ENCODE data around the gene KRTAP1-1. TPM values are rescaled to one million over a fixed set of nuclear protein-coding genes. Genes with fewer than 3 reads are reported as not detected.

Gene KRTAP1-1
- total and polyA plus RNA-seq, 2 of the 8 experiments (the other 6 are each of a cell fraction or from before 2014, with no cell fraction given) = not detected

DNA sequence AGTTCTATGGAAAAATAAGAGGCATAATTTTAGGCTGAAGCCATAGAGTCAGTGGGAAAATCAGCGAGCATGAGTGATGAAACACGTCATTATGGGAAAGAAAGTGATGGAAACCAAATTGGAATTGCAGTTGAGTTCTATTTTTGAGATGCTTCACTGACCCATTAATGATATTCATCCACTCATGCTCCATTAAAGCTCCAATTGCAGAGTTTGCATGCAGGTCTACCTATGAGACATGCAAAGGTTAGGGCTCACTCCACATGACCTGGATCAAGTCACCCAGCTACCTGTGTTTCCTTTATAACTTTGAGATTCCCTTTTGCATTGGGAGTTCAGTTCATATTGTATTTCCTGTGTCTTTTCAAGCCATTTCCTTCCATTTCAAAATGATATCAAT lies 32.4 kb upstream of the KRTAP1-1 start (continued):
- TF ChIP-seq, protein P1, sequence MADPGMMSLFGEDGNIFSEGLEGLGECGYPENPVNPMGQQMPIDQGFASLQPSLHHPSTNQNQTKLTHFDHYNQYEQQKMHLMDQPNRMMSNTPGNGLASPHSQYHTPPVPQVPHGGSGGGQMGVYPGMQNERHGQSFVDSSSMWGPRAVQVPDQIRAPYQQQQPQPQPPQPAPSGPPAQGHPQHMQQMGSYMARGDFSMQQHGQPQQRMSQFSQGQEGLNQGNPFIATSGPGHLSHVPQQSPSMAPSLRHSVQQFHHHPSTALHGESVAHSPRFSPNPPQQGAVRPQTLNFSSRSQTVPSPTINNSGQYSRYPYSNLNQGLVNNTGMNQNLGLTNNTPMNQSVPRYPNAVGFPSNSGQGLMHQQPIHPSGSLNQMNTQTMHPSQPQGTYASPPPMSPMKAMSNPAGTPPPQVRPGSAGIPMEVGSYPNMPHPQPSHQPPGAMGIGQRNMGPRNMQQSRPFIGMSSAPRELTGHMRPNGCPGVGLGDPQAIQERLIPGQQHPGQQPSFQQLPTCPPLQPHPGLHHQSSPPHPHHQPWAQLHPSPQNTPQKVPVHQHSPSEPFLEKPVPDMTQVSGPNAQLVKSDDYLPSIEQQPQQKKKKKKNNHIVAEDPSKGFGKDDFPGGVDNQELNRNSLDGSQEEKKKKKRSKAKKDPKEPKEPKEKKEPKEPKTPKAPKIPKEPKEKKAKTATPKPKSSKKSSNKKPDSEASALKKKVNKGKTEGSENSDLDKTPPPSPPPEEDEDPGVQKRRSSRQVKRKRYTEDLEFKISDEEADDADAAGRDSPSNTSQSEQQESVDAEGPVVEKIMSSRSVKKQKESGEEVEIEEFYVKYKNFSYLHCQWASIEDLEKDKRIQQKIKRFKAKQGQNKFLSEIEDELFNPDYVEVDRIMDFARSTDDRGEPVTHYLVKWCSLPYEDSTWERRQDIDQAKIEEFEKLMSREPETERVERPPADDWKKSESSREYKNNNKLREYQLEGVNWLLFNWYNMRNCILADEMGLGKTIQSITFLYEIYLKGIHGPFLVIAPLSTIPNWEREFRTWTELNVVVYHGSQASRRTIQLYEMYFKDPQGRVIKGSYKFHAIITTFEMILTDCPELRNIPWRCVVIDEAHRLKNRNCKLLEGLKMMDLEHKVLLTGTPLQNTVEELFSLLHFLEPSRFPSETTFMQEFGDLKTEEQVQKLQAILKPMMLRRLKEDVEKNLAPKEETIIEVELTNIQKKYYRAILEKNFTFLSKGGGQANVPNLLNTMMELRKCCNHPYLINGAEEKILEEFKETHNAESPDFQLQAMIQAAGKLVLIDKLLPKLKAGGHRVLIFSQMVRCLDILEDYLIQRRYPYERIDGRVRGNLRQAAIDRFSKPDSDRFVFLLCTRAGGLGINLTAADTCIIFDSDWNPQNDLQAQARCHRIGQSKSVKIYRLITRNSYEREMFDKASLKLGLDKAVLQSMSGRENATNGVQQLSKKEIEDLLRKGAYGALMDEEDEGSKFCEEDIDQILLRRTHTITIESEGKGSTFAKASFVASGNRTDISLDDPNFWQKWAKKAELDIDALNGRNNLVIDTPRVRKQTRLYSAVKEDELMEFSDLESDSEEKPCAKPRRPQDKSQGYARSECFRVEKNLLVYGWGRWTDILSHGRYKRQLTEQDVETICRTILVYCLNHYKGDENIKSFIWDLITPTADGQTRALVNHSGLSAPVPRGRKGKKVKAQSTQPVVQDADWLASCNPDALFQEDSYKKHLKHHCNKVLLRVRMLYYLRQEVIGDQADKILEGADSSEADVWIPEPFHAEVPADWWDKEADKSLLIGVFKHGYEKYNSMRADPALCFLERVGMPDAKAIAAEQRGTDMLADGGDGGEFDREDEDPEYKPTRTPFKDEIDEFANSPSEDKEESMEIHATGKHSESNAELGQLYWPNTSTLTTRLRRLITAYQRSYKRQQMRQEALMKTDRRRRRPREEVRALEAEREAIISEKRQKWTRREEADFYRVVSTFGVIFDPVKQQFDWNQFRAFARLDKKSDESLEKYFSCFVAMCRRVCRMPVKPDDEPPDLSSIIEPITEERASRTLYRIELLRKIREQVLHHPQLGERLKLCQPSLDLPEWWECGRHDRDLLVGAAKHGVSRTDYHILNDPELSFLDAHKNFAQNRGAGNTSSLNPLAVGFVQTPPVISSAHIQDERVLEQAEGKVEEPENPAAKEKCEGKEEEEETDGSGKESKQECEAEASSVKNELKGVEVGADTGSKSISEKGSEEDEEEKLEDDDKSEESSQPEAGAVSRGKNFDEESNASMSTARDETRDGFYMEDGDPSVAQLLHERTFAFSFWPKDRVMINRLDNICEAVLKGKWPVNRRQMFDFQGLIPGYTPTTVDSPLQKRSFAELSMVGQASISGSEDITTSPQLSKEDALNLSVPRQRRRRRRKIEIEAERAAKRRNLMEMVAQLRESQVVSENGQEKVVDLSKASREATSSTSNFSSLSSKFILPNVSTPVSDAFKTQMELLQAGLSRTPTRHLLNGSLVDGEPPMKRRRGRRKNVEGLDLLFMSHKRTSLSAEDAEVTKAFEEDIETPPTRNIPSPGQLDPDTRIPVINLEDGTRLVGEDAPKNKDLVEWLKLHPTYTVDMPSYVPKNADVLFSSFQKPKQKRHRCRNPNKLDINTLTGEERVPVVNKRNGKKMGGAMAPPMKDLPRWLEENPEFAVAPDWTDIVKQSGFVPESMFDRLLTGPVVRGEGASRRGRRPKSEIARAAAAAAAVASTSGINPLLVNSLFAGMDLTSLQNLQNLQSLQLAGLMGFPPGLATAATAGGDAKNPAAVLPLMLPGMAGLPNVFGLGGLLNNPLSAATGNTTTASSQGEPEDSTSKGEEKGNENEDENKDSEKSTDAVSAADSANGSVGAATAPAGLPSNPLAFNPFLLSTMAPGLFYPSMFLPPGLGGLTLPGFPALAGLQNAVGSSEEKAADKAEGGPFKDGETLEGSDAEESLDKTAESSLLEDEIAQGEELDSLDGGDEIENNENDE (IDR thresholded peaks at IDR 0.05; ENCODE audit: insufficient replicate concordance, low read length) = no peak
- TF ChIP-seq SAP30 (IDR thresholded peaks at IDR 0.05; ENCODE audit: insufficient read depth, insufficient replicate concordance, low read length) = no peak

Data from H1 (cell line).